ENCODE results near the gene RCBTB1. TPM values are rescaled to one million over a fixed set of nuclear protein-coding genes. Genes with fewer than 3 reads are reported as not detected.
A peak's percentile ranks its signal among the peaks of the same experiment; 100 is the strongest.

Gene RCBTB1
- total RNA-seq, 6 donors from 2014 or later: 12.6 to 23.5 (median 18.0) TPM

DNA sequence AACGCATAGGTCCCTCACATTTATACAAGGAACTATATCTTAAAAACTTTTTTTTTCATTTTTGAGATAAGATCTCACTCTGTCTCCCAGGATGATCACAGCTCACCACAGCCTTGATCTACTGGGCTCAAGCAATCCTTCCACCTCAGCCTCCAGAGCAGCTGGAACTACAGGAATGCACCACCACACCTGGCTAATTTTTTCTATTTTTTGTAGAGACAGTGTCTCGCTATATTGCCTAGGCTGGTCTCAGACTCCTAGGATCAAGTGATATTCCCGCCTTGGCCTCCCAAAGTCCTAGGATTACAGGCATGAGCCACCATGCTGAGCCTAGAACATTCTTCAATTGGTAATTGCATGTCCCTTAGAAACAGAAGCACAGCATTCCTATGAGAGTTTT is 41.7 kb downstream of the RCBTB1 start:
- TF ChIP-seq EP300 (IDR thresholded peaks at IDR 0.05): no peak
- no peak for TF ChIP-seq POLR2A (IDR thresholded peaks at IDR 0.05)
- no peak for TF ChIP-seq POLR2AphosphoS5 (IDR thresholded peaks at IDR 0.05)
- no peak for TF ChIP-seq CTCF (IDR thresholded peaks at IDR 0.05)
- WGBS, 2 donors: 96 to 97% methylated on average over 3 of the region's 3 CpGs
- no peak overlapping the region for H3K4me3 ChIP-seq
- no peaks in the 10 kb centered on the region for H3K9me3 ChIP-seq
- no peak for ATAC-seq (ENCODE audit: low FRiP score in 2 of 2)
- peaks cover 0 to 4% (median 0%) of the 10 kb centered on the region in 4 donors for H3K4me1 ChIP-seq
- no peaks in the 10 kb centered on the region for H3K27me3 ChIP-seq
- H3K27ac ChIP-seq: no peak overlapping the region
- H3K36me3 ChIP-seq: peaks cover 6 to 41% (median 29%) of the 10 kb centered on the region in 4 donors
- no peak for DNase-seq

DNA sequence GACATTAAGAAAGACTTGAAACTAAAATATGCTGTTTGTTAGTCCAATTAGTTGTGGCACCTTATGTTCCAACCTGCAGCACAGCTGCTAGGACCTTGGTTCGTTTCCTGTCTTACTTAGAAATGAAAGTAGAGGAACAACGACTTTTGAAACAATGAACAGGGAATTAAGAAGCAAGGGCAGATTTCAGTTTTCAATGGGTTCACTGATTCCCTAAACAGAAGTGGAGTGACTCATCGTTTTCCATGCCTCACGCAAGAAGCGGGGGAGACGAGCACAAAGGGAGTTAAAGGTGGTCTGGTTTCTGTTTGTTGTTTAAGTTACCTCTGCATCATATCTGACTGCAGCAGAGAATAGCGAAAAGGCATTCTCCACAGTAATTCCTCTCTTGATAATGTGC is 44.8 kb downstream of the RCBTB1 start:
- no peaks in the 10 kb centered on the region for H3K27me3 ChIP-seq
- H3K4me3 ChIP-seq: peak overlapping the region in 1 of 4 donors; percentile 25
- peaks cover 0 to 4% (median 0%) of the 10 kb centered on the region in 4 donors for H3K4me1 ChIP-seq
- H3K9me3 ChIP-seq: no peaks in the 10 kb centered on the region
- H3K27ac ChIP-seq: peak overlapping the region in 2 of 4 donors; percentile 14 to 41
- WGBS, 2 donors: 41 to 47% methylated on average over 7 of the region's 7 CpGs
- DNase-seq (no peak), ATAC-seq (ENCODE audit: low FRiP score in 2 of 2) (no peak)
- TF ChIP-seq CTCF (IDR thresholded peaks at IDR 0.05) (no peak), EP300 (IDR thresholded peaks at IDR 0.05) (no peak), POLR2AphosphoS5 (IDR thresholded peaks at IDR 0.05) (no peak), POLR2A (IDR thresholded peaks at IDR 0.05) (no peak)
- H3K36me3 ChIP-seq: peaks cover 0 to 27% (median 14%) of the 10 kb centered on the region in 4 donors

DNA sequence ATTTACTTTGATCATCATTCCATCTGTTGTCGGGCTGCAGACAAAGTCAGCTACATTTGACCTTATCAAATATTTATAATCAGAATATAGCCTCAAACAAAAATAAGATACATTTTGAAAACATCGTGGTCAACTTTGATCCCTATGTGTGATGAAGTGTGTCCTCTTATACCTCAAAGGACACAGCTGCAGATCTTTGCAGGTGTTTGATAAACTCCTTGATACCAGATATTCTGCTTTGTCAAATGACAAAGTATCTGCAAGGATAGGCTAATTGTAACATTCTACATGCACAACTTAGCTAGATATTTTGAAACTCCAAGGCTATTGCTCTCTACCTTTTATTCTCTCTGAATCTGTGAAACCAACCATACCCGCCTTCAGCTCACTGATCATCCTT is 45.6 kb downstream of the RCBTB1 start:
- H3K27ac ChIP-seq: peak overlapping the region in 2 of 4 donors; percentile 14 to 41
- DNase-seq: no peak
- peaks cover 0 to 26% (median 13%) of the 10 kb centered on the region in 4 donors for H3K36me3 ChIP-seq
- WGBS, 2 donors: 80 to 91% methylated on average over 3 of the region's 3 CpGs
- H3K4me3 ChIP-seq: no peak overlapping the region
- H3K4me1 ChIP-seq: peaks cover 0 to 4% (median 0%) of the 10 kb centered on the region in 4 donors
- H3K9me3 ChIP-seq: no peaks in the 10 kb centered on the region
- no peaks in the 10 kb centered on the region for H3K27me3 ChIP-seq
- no peak for TF ChIP-seq POLR2AphosphoS5 (IDR thresholded peaks at IDR 0.05)
- ATAC-seq (ENCODE audit: low FRiP score in 2 of 2): no peak

DNA sequence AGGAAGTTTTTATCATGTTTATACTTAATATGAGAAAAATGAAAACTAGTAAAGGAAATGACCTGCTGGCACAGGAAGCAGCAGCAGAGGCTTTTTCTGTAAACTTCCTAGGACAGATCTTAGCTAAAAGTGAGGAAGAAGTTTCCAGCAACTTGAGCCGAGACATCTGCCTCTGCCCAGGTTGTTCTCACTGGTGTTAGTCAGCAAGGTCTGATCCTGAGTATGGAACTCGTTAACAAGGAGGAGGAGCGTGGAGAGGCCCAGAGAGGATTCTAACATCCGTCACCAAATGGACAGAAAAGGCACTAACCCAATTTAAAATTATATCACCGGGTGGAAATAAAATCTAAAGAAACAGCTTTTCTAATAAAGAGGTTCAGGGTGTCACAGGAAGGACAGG is 46.0 kb downstream of the RCBTB1 start:
- TF ChIP-seq EP300 (IDR thresholded peaks at IDR 0.05) (no peak), POLR2A (IDR thresholded peaks at IDR 0.05) (no peak), POLR2AphosphoS5 (IDR thresholded peaks at IDR 0.05) (no peak)

DNA sequence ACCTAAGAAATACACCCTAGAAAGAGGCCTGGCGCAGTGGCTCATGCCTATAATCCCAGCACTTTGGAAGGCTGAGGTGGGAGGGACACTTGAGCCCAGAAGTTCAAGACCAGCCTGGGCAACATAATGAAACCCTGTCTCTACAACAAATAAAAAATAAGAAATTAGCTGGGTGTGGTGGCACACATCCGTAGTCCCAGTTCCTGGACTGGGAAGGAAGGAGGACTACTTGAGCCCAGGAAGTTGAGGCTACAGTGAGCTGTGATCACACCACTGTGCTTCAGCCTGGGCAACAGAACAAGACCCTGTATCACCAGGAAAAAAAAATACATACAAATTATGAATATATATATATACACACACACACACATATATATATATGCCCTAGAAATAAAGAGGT is 47.0 kb downstream of the RCBTB1 start:
- peak overlapping the region in 1 of 4 donors; percentile 6 for H3K27ac ChIP-seq
- WGBS, 2 donors: 73 to 77% methylated on average over 2 of the region's 2 CpGs

More for the DNA sequence above, 46.0 kb downstream of the RCBTB1 start:
- Histone ChIP-seq H3K27ac (peak overlapping the region in 1 of 4 donors; percentile 6), H3K4me3 (no peak overlapping the region), H3K4me1 (peaks cover 0 to 4% (median 0%) of the 10 kb centered on the region in 4 donors), H3K27me3 (no peaks in the 10 kb centered on the region), H3K9me3 (no peaks in the 10 kb centered on the region), H3K36me3 (peaks cover 0 to 22% (median 12%) of the 10 kb centered on the region in 4 donors)
- WGBS, 2 donors: 72 to 73% methylated on average over 5 of the region's 5 CpGs
- ATAC-seq (ENCODE audit: low FRiP score in 2 of 2) (no peak), DNase-seq (no peak)

More for the DNA sequence above, 47.0 kb downstream of the RCBTB1 start:
- H3K4me1 ChIP-seq: peaks cover 0 to 4% (median 0%) of the 10 kb centered on the region in 4 donors
- no peaks in the 10 kb centered on the region for H3K27me3 ChIP-seq
- TF ChIP-seq POLR2AphosphoS5 (IDR thresholded peaks at IDR 0.05): no peak
- no peak for TF ChIP-seq CTCF (IDR thresholded peaks at IDR 0.05)
- no peak for TF ChIP-seq POLR2A (IDR thresholded peaks at IDR 0.05)
- TF ChIP-seq EP300 (IDR thresholded peaks at IDR 0.05): no peak
- no peak overlapping the region for H3K4me3 ChIP-seq
- H3K9me3 ChIP-seq: no peaks in the 10 kb centered on the region
- DNase-seq (no peak), ATAC-seq (ENCODE audit: low FRiP score in 2 of 2) (peak in 1 of 2 donors; percentile 24)
- H3K36me3 ChIP-seq: peaks cover 0 to 21% (median 4%) of the 10 kb centered on the region in 4 donors

Data from upper lobe of left lung (tissue), 6 donors.